ENCODE data around the gene ZDHHC14. TPM values are rescaled to one million over a fixed set of nuclear protein-coding genes. Genes with fewer than 3 reads are reported as not detected.
"Not testable (repeated sequence)": the region's sequence is repeated elsewhere in the genome, so short reads cannot be mapped to it uniquely, and the experiment has no call there.

ZDHHC14 gene
- total RNA-seq, 2 experiments from 2014 or later = 1.1 to 1.2 TPM

DNA sequence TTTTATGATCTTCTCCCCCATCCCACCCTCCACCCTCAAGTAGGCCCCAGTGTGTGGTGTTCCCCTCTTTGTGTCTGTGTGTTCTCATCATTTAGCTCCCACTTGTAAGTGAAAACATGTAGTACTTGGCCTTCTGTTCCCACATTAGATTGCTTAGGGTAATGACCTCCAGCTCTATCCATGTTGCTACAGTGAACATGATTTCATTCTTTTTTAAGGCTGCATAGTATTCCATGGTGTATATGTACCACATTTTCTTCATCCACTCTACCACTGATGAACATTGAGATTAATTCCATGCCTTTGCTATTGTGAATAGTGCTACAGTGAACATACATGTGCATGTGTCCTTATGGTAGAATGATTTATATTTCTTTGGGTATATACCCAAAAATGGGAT is 196.0 kb downstream of the ZDHHC14 start:
- intact Hi-C loops (cut with micrococcal nuclease); H3K27me3 Mint-ChIP-seq (ENCODE audit: low read depth); DNase-seq; H3K36me3 Mint-ChIP-seq (ENCODE audit: low read depth); CTCF ChIA-PET; H3K4me3 Mint-ChIP-seq; H3K4me1 Mint-ChIP-seq (ENCODE audit: low read depth); H3K27ac Mint-ChIP-seq; H3K9me3 Mint-ChIP-seq: not testable (repeated sequence)

GRCh38 chr6:157578527-157578926 is 197.5 kb downstream of the ZDHHC14 start:
- H3K36me3 Mint-ChIP-seq (ENCODE audit: low read depth); H3K27me3 Mint-ChIP-seq (ENCODE audit: low read depth); DNase-seq; H3K4me3 Mint-ChIP-seq; CTCF ChIA-PET; intact Hi-C loops (cut with micrococcal nuclease); H3K4me1 Mint-ChIP-seq (ENCODE audit: low read depth); H3K27ac Mint-ChIP-seq: not testable (repeated sequence)
- H3K9me3 Mint-ChIP-seq = peaks cover 15% of the 10 kb centered on the region

GRCh38 chr6:157579467-157580031 is 198.6 kb downstream of the ZDHHC14 start:
- no peaks in the 10 kb centered on the region for H3K27me3 Mint-ChIP-seq (ENCODE audit: low read depth)
- peaks cover 15% of the 10 kb centered on the region for H3K9me3 Mint-ChIP-seq
- H3K36me3 Mint-ChIP-seq (ENCODE audit: low read depth) = peaks cover 2% of the 10 kb centered on the region
- intact Hi-C loops (cut with micrococcal nuclease) = no loop called here
- no peak for DNase-seq
- H3K4me3 Mint-ChIP-seq = no peak overlapping the region
- H3K27ac Mint-ChIP-seq = no peak overlapping the region
- peaks cover 6% of the 10 kb centered on the region for H3K4me1 Mint-ChIP-seq (ENCODE audit: low read depth)
- CTCF ChIA-PET = no interaction called here

DNA sequence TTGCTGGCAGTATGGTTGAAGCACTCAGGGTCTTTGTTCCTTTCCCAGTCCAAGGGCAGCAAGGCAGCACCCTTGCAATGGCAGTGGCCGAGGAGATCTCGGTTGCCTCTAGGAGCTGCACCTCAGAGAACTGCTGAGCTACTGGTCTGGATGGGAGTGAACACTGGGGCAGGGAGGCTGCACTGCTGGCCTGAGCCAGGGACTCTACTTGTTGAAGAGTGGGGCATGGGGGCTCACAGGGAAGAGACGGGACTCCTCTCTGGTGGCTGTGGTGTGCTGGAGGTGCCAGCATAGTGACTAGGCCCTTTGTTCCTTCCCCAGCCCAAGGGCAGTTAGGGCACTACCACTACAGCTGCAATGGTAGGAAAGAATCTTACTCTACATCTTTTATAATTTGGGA is 203.0 kb downstream of the ZDHHC14 start:
- no peak overlapping the region for H3K27ac Mint-ChIP-seq
- intact Hi-C loops (cut with micrococcal nuclease) = no loop called here
- H3K4me1 Mint-ChIP-seq (ENCODE audit: low read depth) = peaks cover 6% of the 10 kb centered on the region
- H3K4me3 Mint-ChIP-seq = no peak overlapping the region
- peaks cover 16% of the 10 kb centered on the region for H3K9me3 Mint-ChIP-seq
- CTCF ChIA-PET = no interaction called here
- no peaks in the 10 kb centered on the region for H3K27me3 Mint-ChIP-seq (ENCODE audit: low read depth)
- DNase-seq = no peak
- peaks cover 1% of the 10 kb centered on the region for H3K36me3 Mint-ChIP-seq (ENCODE audit: low read depth)

GRCh38 chr6:157585274-157586087 is 204.5 kb downstream of the ZDHHC14 start:
- intact Hi-C loops (cut with micrococcal nuclease) = no loop called here
- no peak overlapping the region for H3K27ac Mint-ChIP-seq
- H3K4me3 Mint-ChIP-seq = no peak overlapping the region
- CTCF ChIA-PET = interaction anchor here (0.7 kb wide), 1 partner anchor 558 kb away, joined by 4 read pairs; no protein-coding TSS in a partner anchor
- DNase-seq = no peak
- H3K36me3 Mint-ChIP-seq (ENCODE audit: low read depth) = peaks cover 6% of the 10 kb centered on the region
- H3K9me3 Mint-ChIP-seq = peaks cover 30% of the 10 kb centered on the region
- H3K4me1 Mint-ChIP-seq (ENCODE audit: low read depth) = peaks cover 6% of the 10 kb centered on the region
- H3K27me3 Mint-ChIP-seq (ENCODE audit: low read depth) = no peaks in the 10 kb centered on the region

DNA sequence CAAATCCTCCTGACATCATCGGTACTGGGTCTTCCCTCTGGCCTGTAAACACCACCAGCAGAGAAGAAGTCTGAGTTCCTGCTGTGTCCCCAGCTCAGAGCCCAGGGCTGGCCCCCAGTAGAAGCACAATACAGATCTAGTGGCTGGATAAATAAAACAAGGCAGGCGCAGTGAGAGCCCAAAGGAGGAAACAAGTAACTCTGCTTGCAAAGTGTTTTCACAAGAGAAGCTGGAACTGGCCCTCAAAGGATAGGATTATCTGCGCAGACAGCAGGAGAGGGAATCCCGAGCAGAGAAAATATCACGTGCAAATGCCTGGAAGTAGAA is 205.1 kb downstream of the ZDHHC14 start:
- no peaks in the 10 kb centered on the region for H3K27me3 Mint-ChIP-seq (ENCODE audit: low read depth)
- H3K27ac Mint-ChIP-seq = no peak overlapping the region
- H3K9me3 Mint-ChIP-seq = peaks cover 34% of the 10 kb centered on the region
- intact Hi-C loops (cut with micrococcal nuclease) = no loop called here
- peaks cover 6% of the 10 kb centered on the region for H3K4me1 Mint-ChIP-seq (ENCODE audit: low read depth)
- H3K36me3 Mint-ChIP-seq (ENCODE audit: low read depth) = peaks cover 8% of the 10 kb centered on the region
- no peak for DNase-seq
- CTCF ChIA-PET = no interaction called here
- no peak overlapping the region for H3K4me3 Mint-ChIP-seq

GRCh38 chr6:157586476-157587126 is 205.6 kb downstream of the ZDHHC14 start:
- no peaks in the 10 kb centered on the region for H3K27me3 Mint-ChIP-seq (ENCODE audit: low read depth)
- H3K9me3 Mint-ChIP-seq = peaks cover 38% of the 10 kb centered on the region
- peaks cover 6% of the 10 kb centered on the region for H3K4me1 Mint-ChIP-seq (ENCODE audit: low read depth)
- DNase-seq = no peak
- H3K36me3 Mint-ChIP-seq (ENCODE audit: low read depth) = peaks cover 8% of the 10 kb centered on the region
- no peak overlapping the region for H3K27ac Mint-ChIP-seq
- CTCF ChIA-PET = interaction anchor here (0.9 kb wide), 1 partner anchor 272 kb away, joined by 3 read pairs; no protein-coding TSS in a partner anchor
- intact Hi-C loops (cut with micrococcal nuclease) = no loop called here
- H3K4me3 Mint-ChIP-seq = no peak overlapping the region

- peaks cover 6% of the 10 kb centered on the region for H3K4me1 Mint-ChIP-seq (ENCODE audit: low read depth)
- H3K27ac Mint-ChIP-seq = no peak overlapping the region
- peaks cover 36% of the 10 kb centered on the region for H3K9me3 Mint-ChIP-seq
- CTCF ChIA-PET = interaction anchor here (0.9 kb wide), 1 partner anchor 272 kb away, joined by 3 read pairs; no protein-coding TSS in a partner anchor
- no peak for DNase-seq
- H3K4me3 Mint-ChIP-seq = no peak overlapping the region
- H3K36me3 Mint-ChIP-seq (ENCODE audit: low read depth) = peaks cover 8% of the 10 kb centered on the region
- no peaks in the 10 kb centered on the region for H3K27me3 Mint-ChIP-seq (ENCODE audit: low read depth)
- intact Hi-C loops (cut with micrococcal nuclease) = no loop called here
These were observed 206.3 kb downstream of the ZDHHC14 start for GRCh38 chr6:157587127-157587926.

- peaks cover 27% of the 10 kb centered on the region for H3K9me3 Mint-ChIP-seq
- intact Hi-C loops (cut with micrococcal nuclease); DNase-seq; H3K36me3 Mint-ChIP-seq (ENCODE audit: low read depth); H3K4me3 Mint-ChIP-seq; H3K4me1 Mint-ChIP-seq (ENCODE audit: low read depth); H3K27me3 Mint-ChIP-seq (ENCODE audit: low read depth); H3K27ac Mint-ChIP-seq: not testable (repeated sequence)
- CTCF ChIA-PET = interaction anchor here (1.4 kb wide), 1 partner anchor 16 kb away, joined by 4 read pairs; no protein-coding TSS in a partner anchor
These were observed 209.7 kb downstream of the ZDHHC14 start for GRCh38 chr6:157590654-157591053.

DNA sequence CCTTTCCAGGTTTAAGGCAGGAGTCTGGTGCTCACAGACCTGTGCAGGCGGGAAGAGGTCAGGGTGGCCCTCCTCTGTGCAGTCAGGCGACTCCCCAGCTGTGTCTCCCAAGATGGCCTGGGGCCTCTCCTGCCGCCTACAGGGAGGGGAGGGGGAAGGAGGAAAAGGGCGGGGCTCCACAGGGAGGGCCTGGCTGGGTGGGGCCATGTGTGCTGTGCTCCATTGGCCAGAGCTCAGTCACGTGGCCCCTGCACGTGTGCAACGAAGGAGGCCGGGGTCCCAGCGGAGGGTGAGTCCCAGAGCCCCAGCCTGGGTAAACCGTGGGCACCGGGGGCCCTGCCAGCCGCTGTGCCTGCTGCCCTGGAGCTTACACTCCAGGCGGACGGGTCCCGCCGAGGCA is 211.6 kb downstream of the ZDHHC14 start:
- no peak overlapping the region for H3K4me3 Mint-ChIP-seq
- CTCF ChIA-PET = no interaction called here
- intact Hi-C loops (cut with micrococcal nuclease) = no loop called here

DNA sequence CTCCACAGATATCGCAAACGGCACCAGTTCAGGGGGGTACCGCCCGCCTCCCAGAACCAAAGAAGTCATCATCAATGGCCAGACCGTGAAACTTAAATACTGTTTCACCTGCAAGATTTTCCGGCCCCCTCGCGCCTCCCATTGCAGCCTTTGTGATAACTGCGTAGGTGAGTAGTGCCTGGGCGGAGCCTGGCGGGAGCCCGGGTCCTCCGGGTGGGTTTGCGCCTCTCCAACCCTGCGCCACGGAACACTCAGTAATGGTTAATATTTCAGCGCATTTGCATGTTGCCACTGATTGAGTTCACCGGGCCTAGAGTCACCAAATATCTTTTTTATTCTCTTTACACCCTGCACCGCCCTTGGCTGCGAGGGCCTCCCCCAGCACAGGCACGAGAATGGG is 212.0 kb downstream of the ZDHHC14 start:
- no peak for DNase-seq
- intact Hi-C loops (cut with micrococcal nuclease) = no loop called here
- Mint-ChIP-seq H3K36me3 (ENCODE audit: low read depth) (peaks cover 8% of the 10 kb centered on the region), H3K27ac (no peak overlapping the region), H3K9me3 (peaks cover 27% of the 10 kb centered on the region), H3K4me1 (ENCODE audit: low read depth) (no peaks in the 10 kb centered on the region), H3K27me3 (ENCODE audit: low read depth) (no peaks in the 10 kb centered on the region), H3K4me3 (no peak overlapping the region)
- CTCF ChIA-PET = no interaction called here

More for the DNA sequence above, 211.6 kb downstream of the ZDHHC14 start:
- peaks cover 27% of the 10 kb centered on the region for H3K9me3 Mint-ChIP-seq
- H3K36me3 Mint-ChIP-seq (ENCODE audit: low read depth) = peaks cover 8% of the 10 kb centered on the region
- no peak for DNase-seq
- H3K27me3 Mint-ChIP-seq (ENCODE audit: low read depth) = no peaks in the 10 kb centered on the region
- H3K4me1 Mint-ChIP-seq (ENCODE audit: low read depth) = no peaks in the 10 kb centered on the region
- no peak overlapping the region for H3K27ac Mint-ChIP-seq

DNA sequence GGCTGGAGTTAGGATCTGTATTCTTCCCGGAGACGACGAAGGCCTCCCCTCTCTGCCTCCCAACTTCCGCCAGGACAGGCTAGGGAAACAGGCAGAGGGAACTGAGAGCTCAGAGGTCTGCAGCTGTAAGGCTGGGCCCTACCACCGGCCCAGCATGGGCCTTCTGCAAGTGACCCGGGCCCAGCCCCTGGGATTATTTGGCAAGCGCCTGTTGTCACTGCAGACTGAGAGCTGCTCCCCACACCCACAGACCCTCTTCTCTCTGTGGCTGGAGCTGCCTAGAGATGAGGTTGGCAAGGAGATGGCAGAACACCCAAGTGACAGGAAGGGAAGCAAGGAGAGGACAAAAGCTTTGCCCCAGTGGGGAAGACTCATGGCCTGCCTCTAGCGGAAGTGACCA is 212.6 kb downstream of the ZDHHC14 start:
- no peak overlapping the region for H3K4me3 Mint-ChIP-seq
- CTCF ChIA-PET = no interaction called here
- peaks cover 8% of the 10 kb centered on the region for H3K36me3 Mint-ChIP-seq (ENCODE audit: low read depth)
- DNase-seq = no peak
- H3K27ac Mint-ChIP-seq = no peak overlapping the region
- H3K27me3 Mint-ChIP-seq (ENCODE audit: low read depth) = no peaks in the 10 kb centered on the region
- no peaks in the 10 kb centered on the region for H3K4me1 Mint-ChIP-seq (ENCODE audit: low read depth)
- peaks cover 25% of the 10 kb centered on the region for H3K9me3 Mint-ChIP-seq
- intact Hi-C loops (cut with micrococcal nuclease) = no loop called here
